Measurements from ENCODE around the gene WDR36.

Gene WDR36

DNA sequence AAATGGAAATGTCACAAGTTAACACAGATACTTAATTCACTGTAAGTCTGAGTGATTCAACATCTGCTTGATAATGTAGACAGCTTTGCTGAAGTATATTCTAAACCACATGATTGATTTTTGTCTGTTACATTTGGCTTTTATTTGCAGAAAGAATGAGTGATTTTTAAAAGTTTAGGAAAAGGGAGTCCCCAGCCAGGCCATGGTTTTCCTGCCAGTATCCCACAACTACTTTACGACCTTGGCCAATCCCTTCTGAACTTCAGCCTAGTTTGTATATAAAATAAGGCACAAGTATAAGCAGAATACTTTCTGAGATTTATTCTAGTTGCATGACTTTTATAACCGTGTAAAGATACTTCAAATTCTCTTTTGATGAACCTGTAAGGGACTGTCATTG, 27.1 kb downstream of the WDR36 start:
- H3K9me3 ChIP-seq (ENCODE audit: control insufficient read depth, insufficient read depth, low read length): no peaks in the 10 kb centered on the region
- H3K27ac ChIP-seq (ENCODE audit: low read depth, low read length): no peak overlapping the region
- H3K36me3 ChIP-seq (ENCODE audit: control insufficient read depth, low read length): peaks cover 93% of the 10 kb centered on the region
- TF ChIP-seq EZH2phosphoT487 (IDR thresholded peaks at IDR 0.05; ENCODE audit: borderline replicate concordance, low read length): no peak
- TF ChIP-seq, protein P1, sequence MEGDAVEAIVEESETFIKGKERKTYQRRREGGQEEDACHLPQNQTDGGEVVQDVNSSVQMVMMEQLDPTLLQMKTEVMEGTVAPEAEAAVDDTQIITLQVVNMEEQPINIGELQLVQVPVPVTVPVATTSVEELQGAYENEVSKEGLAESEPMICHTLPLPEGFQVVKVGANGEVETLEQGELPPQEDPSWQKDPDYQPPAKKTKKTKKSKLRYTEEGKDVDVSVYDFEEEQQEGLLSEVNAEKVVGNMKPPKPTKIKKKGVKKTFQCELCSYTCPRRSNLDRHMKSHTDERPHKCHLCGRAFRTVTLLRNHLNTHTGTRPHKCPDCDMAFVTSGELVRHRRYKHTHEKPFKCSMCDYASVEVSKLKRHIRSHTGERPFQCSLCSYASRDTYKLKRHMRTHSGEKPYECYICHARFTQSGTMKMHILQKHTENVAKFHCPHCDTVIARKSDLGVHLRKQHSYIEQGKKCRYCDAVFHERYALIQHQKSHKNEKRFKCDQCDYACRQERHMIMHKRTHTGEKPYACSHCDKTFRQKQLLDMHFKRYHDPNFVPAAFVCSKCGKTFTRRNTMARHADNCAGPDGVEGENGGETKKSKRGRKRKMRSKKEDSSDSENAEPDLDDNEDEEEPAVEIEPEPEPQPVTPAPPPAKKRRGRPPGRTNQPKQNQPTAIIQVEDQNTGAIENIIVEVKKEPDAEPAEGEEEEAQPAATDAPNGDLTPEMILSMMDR (IDR thresholded peaks at IDR 0.05; ENCODE audit: low read depth, low read length, poor library complexity, severe bottlenecking): no peak
- H3K79me2 ChIP-seq (ENCODE audit: control insufficient read depth, low read length): peaks cover 10% of the 10 kb centered on the region
- no peak overlapping the region for H3K4me2 ChIP-seq (ENCODE audit: low read length)
- H3K4me1 ChIP-seq (ENCODE audit: control insufficient read depth, low read length): 0 out of 2 replicates have a peak, but pooled peaks cover 2% of the 10 kb centered on the region
- no peak overlapping the region for H3K4me3 ChIP-seq (ENCODE audit: low read length)
- peaks cover 1% of the 10 kb centered on the region; the same call in 1 of the 2 replicates for H3F3A ChIP-seq (ENCODE audit: control insufficient read depth, insufficient read depth)
- H3K27me3 ChIP-seq (ENCODE audit: control insufficient read depth, low read length): no peaks in the 10 kb centered on the region
- H3K9me2 ChIP-seq (replicated peaks; ENCODE audit: control insufficient read depth, low read length): no peaks in the 10 kb centered on the region
- no peaks in the 10 kb centered on the region for H4K20me1 ChIP-seq (ENCODE audit: control insufficient read depth, insufficient read depth, low read depth, low read length)

GRCh38 chr5:111119856-111120255, 27.7 kb downstream of the WDR36 start:
- Histone ChIP-seq H3F3A (ENCODE audit: control insufficient read depth, insufficient read depth) (peaks cover 3% of the 10 kb centered on the region; the same call in 1 of the 2 replicates), H3K9me2 (replicated peaks; ENCODE audit: control insufficient read depth, low read length) (no peaks in the 10 kb centered on the region), H3K4me2 (ENCODE audit: low read length) (no peak overlapping the region), H4K20me1 (ENCODE audit: control insufficient read depth, insufficient read depth, low read depth, low read length) (no peaks in the 10 kb centered on the region), H3K27me3 (ENCODE audit: control insufficient read depth, low read length) (no peaks in the 10 kb centered on the region), H3K9me3 (ENCODE audit: control insufficient read depth, insufficient read depth, low read length) (no peaks in the 10 kb centered on the region), H3K4me1 (ENCODE audit: control insufficient read depth, low read length) (no peaks in the 10 kb centered on the region), H3K36me3 (ENCODE audit: control insufficient read depth, low read length) (peaks cover 93% of the 10 kb centered on the region), H3K4me3 (ENCODE audit: low read length) (no peak overlapping the region), H3K79me2 (ENCODE audit: control insufficient read depth, low read length) (peaks cover 10% of the 10 kb centered on the region), H3K27ac (ENCODE audit: low read depth, low read length) (no peak overlapping the region)
- TF ChIP-seq, protein P1 (IDR thresholded peaks at IDR 0.05; ENCODE audit: low read depth, low read length, poor library complexity, severe bottlenecking): no peak
- no peak for TF ChIP-seq EZH2phosphoT487 (IDR thresholded peaks at IDR 0.05; ENCODE audit: borderline replicate concordance, low read length)

- H3K27me3 ChIP-seq (ENCODE audit: control insufficient read depth, low read length): no peaks in the 10 kb centered on the region
- peaks cover 7% of the 10 kb centered on the region for H3K79me2 ChIP-seq (ENCODE audit: control insufficient read depth, low read length)
- no peak overlapping the region for H3K4me3 ChIP-seq (ENCODE audit: low read length)
- H3K4me2 ChIP-seq (ENCODE audit: low read length): no peak overlapping the region
- H3K36me3 ChIP-seq (ENCODE audit: control insufficient read depth, low read length): peaks cover 92% of the 10 kb centered on the region
- no peaks in the 10 kb centered on the region for H3K9me3 ChIP-seq (ENCODE audit: control insufficient read depth, insufficient read depth, low read length)
- no peaks in the 10 kb centered on the region for H3K9me2 ChIP-seq (replicated peaks; ENCODE audit: control insufficient read depth, low read length)
- no peak for TF ChIP-seq EZH2phosphoT487 (IDR thresholded peaks at IDR 0.05; ENCODE audit: borderline replicate concordance, low read length)
- TF ChIP-seq, protein P1 (IDR thresholded peaks at IDR 0.05; ENCODE audit: low read depth, low read length, poor library complexity, severe bottlenecking): no peak
- no peaks in the 10 kb centered on the region for H4K20me1 ChIP-seq (ENCODE audit: control insufficient read depth, insufficient read depth, low read depth, low read length)
- no peaks in the 10 kb centered on the region for H3K4me1 ChIP-seq (ENCODE audit: control insufficient read depth, low read length)
- peaks cover 3% of the 10 kb centered on the region; the same call in 1 of the 2 replicates for H3F3A ChIP-seq (ENCODE audit: control insufficient read depth, insufficient read depth)
- no peak overlapping the region for H3K27ac ChIP-seq (ENCODE audit: low read depth, low read length)
Observed at GRCh38 chr5:111120911-111121310, 28.8 kb downstream of the WDR36 start.
